ENCODE data around the gene FAM20A. TPM values are rescaled to one million over a fixed set of nuclear protein-coding genes. Genes with fewer than 3 reads are reported as not detected.

FAM20A gene
- total RNA-seq, 1 experiment from 2014 or later: not detected

DNA sequence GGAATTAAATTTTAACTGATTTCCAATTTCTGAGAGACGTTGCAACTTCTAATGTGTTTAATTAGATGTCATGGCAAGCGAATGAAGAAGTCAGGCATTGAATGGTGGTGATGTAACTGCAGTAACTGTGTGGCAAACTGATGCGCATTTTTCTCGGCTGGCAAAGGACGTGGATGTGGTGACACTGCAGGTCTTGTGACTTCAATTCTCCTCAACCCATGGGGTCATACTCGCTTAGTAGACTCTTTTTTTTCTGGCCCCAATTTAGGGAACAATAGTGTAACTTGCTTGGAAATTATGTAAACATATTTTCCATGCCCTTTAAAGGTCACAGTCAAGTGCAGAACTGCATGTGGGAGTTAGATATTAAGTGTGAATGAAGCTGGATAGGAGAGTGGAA, 1.9 kb upstream of the FAM20A start:
- peaks cover 8 to 13% of the 10 kb centered on the region in 2 experiments; a peak in 3 of 4 replicates for H3K9me3 ChIP-seq (ENCODE audit: control insufficient read depth in 1 of 2, insufficient read depth in 1 of 2, low read depth in 1 of 2, low read length in 2 of 2)
- no peak overlapping the region for H3K27ac ChIP-seq (ENCODE audit: low read depth, low read length)
- no TSS peak for BruUV-seq (replicated peaks)
- intact Hi-C loops (cut with micrococcal nuclease): no loop called here
- H3K4me2 ChIP-seq (ENCODE audit: low read length): no peak overlapping the region
- H2AFZ ChIP-seq (ENCODE audit: low read depth, low read length, poor library complexity, severe bottlenecking): no peak overlapping the region
- POLR2A ChIA-PET: no interaction called here
- no peaks in the 10 kb centered on the region for H4K20me1 ChIP-seq (ENCODE audit: insufficient read depth)
- RAD21 ChIA-PET (ENCODE audit: low non-redundant PET in 1 of 2, low total read pairs in 2 of 2, uncharacterized antibody in 2 of 2, unreplicated experiment in 2 of 2): no interaction called here
- no peak overlapping the region for H3K4me3 ChIP-seq (replicated peaks in 1 of 2; ENCODE audit: low read depth in 1 of 2, low read length in 2 of 2)
- H3K9ac ChIP-seq (ENCODE audit: low read length): no peak overlapping the region
- no peaks in the 10 kb centered on the region for H3K36me3 ChIP-seq (ENCODE audit: control insufficient read depth in 1 of 2, insufficient read depth in 2 of 2, low read length in 2 of 2)
- no peaks in the 10 kb centered on the region for H3K79me2 ChIP-seq (ENCODE audit: insufficient read depth, low read length)
- CTCF ChIA-PET: no interaction called here
- DNase-seq (ENCODE audit: low read depth, low spot score) (no peak), ATAC-seq (no peak)
- TF ChIP-seq EZH2phosphoT487 (IDR thresholded peaks at IDR 0.05; ENCODE audit: borderline replicate concordance): no peak
- TF ChIP-seq RAD21 (IDR thresholded peaks at IDR 0.05; ENCODE audit: low read depth): no peak
- TF ChIP-seq CEBPB (IDR thresholded peaks at IDR 0.05; ENCODE audit: low read depth): no peak
- TF ChIP-seq EGR1 (IDR thresholded peaks at IDR 0.05; ENCODE audit: low read depth): no peak
- TF ChIP-seq SRF (IDR thresholded peaks at IDR 0.05; ENCODE audit: low read depth): no peak
- TF ChIP-seq POLR2A (IDR thresholded peaks at IDR 0.05; ENCODE audit: borderline replicate concordance, extremely low read depth, insufficient read depth, insufficient read length): no peak
- TF ChIP-seq ZNF274 (IDR thresholded peaks at IDR 0.05; ENCODE audit: low read depth, low read length): no peak
- TF ChIP-seq SP1 (IDR thresholded peaks at IDR 0.05; ENCODE audit: low read depth): no peak
- no peak for TF ChIP-seq TCF7L2 (IDR thresholded peaks at IDR 0.05; ENCODE audit: borderline replicate concordance, extremely low read depth, insufficient read depth, insufficient read length)
- no peak for TF ChIP-seq ATF3 (IDR thresholded peaks at IDR 0.05)
- TF ChIP-seq YY1 (IDR thresholded peaks at IDR 0.05; ENCODE audit: extremely low read depth, insufficient replicate concordance, low read depth, low read length): no peak
- no peak for TF ChIP-seq EZH2 (IDR thresholded peaks at IDR 0.05)
- TF ChIP-seq ELF1 (IDR thresholded peaks at IDR 0.05; ENCODE audit: borderline replicate concordance, low read depth): no peak
- no peak for TF ChIP-seq MAX (IDR thresholded peaks at IDR 0.05)
- TF ChIP-seq POLR2AphosphoS5 (IDR thresholded peaks at IDR 0.05; ENCODE audit: low read depth, low read length): no peak
- TF ChIP-seq CBX3 (IDR thresholded peaks at IDR 0.05; ENCODE audit: low read depth): no peak
- TF ChIP-seq, protein P1, sequence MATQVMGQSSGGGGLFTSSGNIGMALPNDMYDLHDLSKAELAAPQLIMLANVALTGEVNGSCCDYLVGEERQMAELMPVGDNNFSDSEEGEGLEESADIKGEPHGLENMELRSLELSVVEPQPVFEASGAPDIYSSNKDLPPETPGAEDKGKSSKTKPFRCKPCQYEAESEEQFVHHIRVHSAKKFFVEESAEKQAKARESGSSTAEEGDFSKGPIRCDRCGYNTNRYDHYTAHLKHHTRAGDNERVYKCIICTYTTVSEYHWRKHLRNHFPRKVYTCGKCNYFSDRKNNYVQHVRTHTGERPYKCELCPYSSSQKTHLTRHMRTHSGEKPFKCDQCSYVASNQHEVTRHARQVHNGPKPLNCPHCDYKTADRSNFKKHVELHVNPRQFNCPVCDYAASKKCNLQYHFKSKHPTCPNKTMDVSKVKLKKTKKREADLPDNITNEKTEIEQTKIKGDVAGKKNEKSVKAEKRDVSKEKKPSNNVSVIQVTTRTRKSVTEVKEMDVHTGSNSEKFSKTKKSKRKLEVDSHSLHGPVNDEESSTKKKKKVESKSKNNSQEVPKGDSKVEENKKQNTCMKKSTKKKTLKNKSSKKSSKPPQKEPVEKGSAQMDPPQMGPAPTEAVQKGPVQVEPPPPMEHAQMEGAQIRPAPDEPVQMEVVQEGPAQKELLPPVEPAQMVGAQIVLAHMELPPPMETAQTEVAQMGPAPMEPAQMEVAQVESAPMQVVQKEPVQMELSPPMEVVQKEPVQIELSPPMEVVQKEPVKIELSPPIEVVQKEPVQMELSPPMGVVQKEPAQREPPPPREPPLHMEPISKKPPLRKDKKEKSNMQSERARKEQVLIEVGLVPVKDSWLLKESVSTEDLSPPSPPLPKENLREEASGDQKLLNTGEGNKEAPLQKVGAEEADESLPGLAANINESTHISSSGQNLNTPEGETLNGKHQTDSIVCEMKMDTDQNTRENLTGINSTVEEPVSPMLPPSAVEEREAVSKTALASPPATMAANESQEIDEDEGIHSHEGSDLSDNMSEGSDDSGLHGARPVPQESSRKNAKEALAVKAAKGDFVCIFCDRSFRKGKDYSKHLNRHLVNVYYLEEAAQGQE (IDR thresholded peaks at IDR 0.05; ENCODE audit: low read depth): no peak
- TF ChIP-seq ZFX (IDR thresholded peaks at IDR 0.05): no peak
- H3K27me3 ChIP-seq (ENCODE audit: insufficient read depth, low read length): no peaks in the 10 kb centered on the region
- no peaks in the 10 kb centered on the region for H3K9me2 ChIP-seq (ENCODE audit: insufficient read depth)
- no peaks in the 10 kb centered on the region for H3K4me1 ChIP-seq (ENCODE audit: control insufficient read depth in 1 of 2, insufficient read depth in 2 of 2, low read length in 2 of 2)

Data from HCT116 (cell line).